Caco-2 (cell line): Measurements from ENCODE around the gene C11orf54. TPM values are rescaled to one million over a fixed set of nuclear protein-coding genes. Genes with fewer than 3 reads are reported as not detected.

Experiments used
- BruUV-seq: library from RNA; stranded (reverse); fragments of 400-500 nt; replicated peaks from 2 replicates; lab custom pipeline; 2021; lab: Mats Ljungman, UMichigan
- CTCF ChIA-PET: fragments of 300-600 bp; sonication (Branson Sonifier 250); formaldehyde crosslinking; loops from one replicate; lab custom pipeline; 2022; ENCODE audit warnings: antibody characterized with exemption; lab: Charles Lee
- POLR2A ChIA-PET: fragments of 300-600 bp; sonication (Branson Sonifier 250); formaldehyde crosslinking; loops from one replicate; lab custom pipeline; 2022; ENCODE audit warnings: antibody characterized with exemption; lab: Charles Lee
- DNase-seq, 2 experiments: peaks; one replicate each; pipeline versions ENCODE4 v3.0.0 to v3.0.0-alpha.2; 2020 to 2022
- H3K27me3 ChIP-seq: replicated peaks from 2 replicates; pipeline ENCODE4 v1.6.0; 2011; ENCODE audit warnings: low read length; ENCODE audit not compliant: control insufficient read depth, insufficient read depth
- H3K36me3 ChIP-seq: 2 replicates; pipeline ENCODE4 v1.5.1; 2011; ENCODE audit warnings: low read length; ENCODE audit not compliant: control insufficient read depth, insufficient read depth
- H3K4me1 ChIP-seq: fragments of 250-450 bp; sonication (Bioruptor Pico); 2 replicates; pipeline ENCODE4 v1.5.1; 2020; ENCODE audit warnings: mild to moderate bottlenecking
- H3K4me3 ChIP-seq: 2 replicates; pipeline ENCODE4 v1.5.1; 2011; ENCODE audit warnings: low read depth, mild to moderate bottlenecking, control low read depth, low read length
- H3K9me3 ChIP-seq: fragments of 250-450 bp; sonication (Bioruptor Pico); 2 replicates; pipeline ENCODE4 v1.5.1; 2020; ENCODE audit warnings: mild to moderate bottlenecking, moderate library complexity
- H3K27ac Mint-ChIP-seq: one replicate; pipeline ENCODE4 v1.8.0; 2022; ENCODE audit warnings: mixed read lengths; ENCODE audit not compliant: unreplicated experiment
- H3K27me3 Mint-ChIP-seq: one replicate; pipeline ENCODE4 v1.8.0; 2022; ENCODE audit warnings: mixed read lengths; ENCODE audit not compliant: insufficient read depth, unreplicated experiment
- H3K36me3 Mint-ChIP-seq: one replicate; pipeline ENCODE4 v1.8.0; 2022; ENCODE audit warnings: mild to moderate bottlenecking, mixed read lengths; ENCODE audit not compliant: insufficient read depth, unreplicated experiment
- H3K4me1 Mint-ChIP-seq: one replicate; pipeline ENCODE4 v1.8.0; 2022; ENCODE audit warnings: low read depth, mixed read lengths; ENCODE audit not compliant: unreplicated experiment
- H3K4me3 Mint-ChIP-seq: one replicate; pipeline ENCODE4 v1.8.0; 2022; ENCODE audit warnings: mild to moderate bottlenecking, moderate library complexity, mixed read lengths; ENCODE audit not compliant: unreplicated experiment
- H3K9me3 Mint-ChIP-seq: one replicate; pipeline ENCODE4 v1.8.0; 2022; ENCODE audit warnings: mixed read lengths; ENCODE audit not compliant: unreplicated experiment
- CTCF ChIP-seq, 2 experiments: fragments of 200-600 bp in 1 of 2; IDR thresholded peaks; 1 replicate in 1 of 2; 2 replicates in 1 of 2; pipeline versions ENCODE4 v1.5.1 to v1.8.0; 2011 to 2022; ENCODE audit warnings: antibody characterized with exemption in 1 of 2, control low read depth in 1 of 2, inconsistent platforms in 1 of 2, low read depth in 1 of 2, low read length in 1 of 2, mild to moderate bottlenecking in 1 of 2, moderate library complexity in 1 of 2; ENCODE audit not compliant: insufficient read depth in 1 of 2, severe bottlenecking in 1 of 2, unreplicated experiment in 1 of 2
- intact Hi-C: fragments of 100-400 bp; cut with micrococcal nuclease; formaldehyde crosslinking; loops from one replicate; pipeline ENCODE4 v1.10.0; 2022; ENCODE audit not compliant: unreplicated experiment
- total RNA-seq: library from RNA; stranded (reverse); gene quantifications from 2 replicates; pipeline ENCODE4 v1.2.3, GENCODE V29; 2022

C11orf54 gene
- total RNA-seq, 1 experiment from 2014 or later: 20.7 TPM

GRCh38 chr11:93784935-93785360, 43.5 kb downstream of the C11orf54 start:
- DNase-seq: no peak
- intact Hi-C loops: loop anchor here (1.0 to 5.0 kb wide), 5 partner anchors 15 to 123 kb away; partner anchors contain the start of genes C11orf54, CEP295, TAF1D and VSTM5
- no peaks in the 10 kb centered on the region for H3K27me3 ChIP-seq
- POLR2A ChIA-PET: no interaction called here
- peaks cover 3% of the 10 kb centered on the region; the same call in 1 of the 2 replicates for H3K36me3 ChIP-seq
- Mint-ChIP-seq H3K36me3 (peaks cover 63% of the 10 kb centered on the region), H3K4me3 (peak overlapping the region; percentile 81), H3K27ac (peak overlapping the region; percentile 62), H3K27me3 (no peaks in the 10 kb centered on the region), H3K9me3 (no peaks in the 10 kb centered on the region), H3K4me1 (peaks cover 17% of the 10 kb centered on the region)
- no peaks in the 10 kb centered on the region for H3K9me3 ChIP-seq
- no peaks in the 10 kb centered on the region; the same call in 1 of the 2 replicates for H3K4me1 ChIP-seq
- H3K4me3 ChIP-seq: peak overlapping the region; percentile 86
- CTCF ChIA-PET: no interaction called here
- TF ChIP-seq CTCF (IDR thresholded peaks at IDR 0.05; ENCODE audit: insufficient read depth in 1 of 2, low read depth in 1 of 2, low read length in 1 of 2, severe bottlenecking in 1 of 2, unreplicated experiment in 1 of 2): no peak
- TSS peak; percentile 43 for BruUV-seq

- no peaks in the 10 kb centered on the region for H3K27me3 Mint-ChIP-seq
- peaks cover 6% of the 10 kb centered on the region for H3K36me3 ChIP-seq
- no peaks in the 10 kb centered on the region for H3K9me3 ChIP-seq
- no TSS peak for BruUV-seq
- H3K4me3 ChIP-seq: no peak overlapping the region
- H3K27ac Mint-ChIP-seq: no peak overlapping the region
- DNase-seq: no peak
- H3K4me3 Mint-ChIP-seq: no peak overlapping the region
- no peaks in the 10 kb centered on the region for H3K9me3 Mint-ChIP-seq
- H3K4me1 ChIP-seq: no peaks in the 10 kb centered on the region; the same call in 1 of the 2 replicates
- intact Hi-C loops: no loop called here
- no peak for TF ChIP-seq CTCF (IDR thresholded peaks at IDR 0.05; ENCODE audit: insufficient read depth in 1 of 2, low read depth in 1 of 2, low read length in 1 of 2, severe bottlenecking in 1 of 2, unreplicated experiment in 1 of 2)
- H3K27me3 ChIP-seq: no peaks in the 10 kb centered on the region
- peaks cover 7% of the 10 kb centered on the region for H3K4me1 Mint-ChIP-seq
- CTCF ChIA-PET: no interaction called here
- POLR2A ChIA-PET: interaction anchor here (0.6 kb wide), 1 partner anchor 50 kb away, joined by 3 read pairs; the partner anchor contains the start of gene C11orf54
- peaks cover 100% of the 10 kb centered on the region for H3K36me3 Mint-ChIP-seq
Measured at GRCh38 chr11:93791493-93791892, 50.0 kb downstream of the C11orf54 start.

GRCh38 chr11:93796441-93797231, 55.2 kb downstream of the C11orf54 start:
- intact Hi-C loops: no loop called here
- BruUV-seq: no TSS peak
- no peaks in the 10 kb centered on the region for H3K27me3 ChIP-seq
- H3K27me3 Mint-ChIP-seq: no peaks in the 10 kb centered on the region
- no peaks in the 10 kb centered on the region for H3K9me3 Mint-ChIP-seq
- H3K9me3 ChIP-seq: no peaks in the 10 kb centered on the region
- H3K4me3 ChIP-seq: no peak overlapping the region
- DNase-seq: no peak
- ChIA-PET CTCF (interaction anchor here (0.8 kb wide), 1 partner anchor 13 kb away, joined by 3 read pairs; the partner anchor contains the start of gene MED17), POLR2A (interaction anchor here (0.7 to 1.0 kb wide), 2 partner anchors 8 to 55 kb away, joined by 3 to 4 read pairs; partner anchors contain the start of genes C11orf54 and TAF1D)
- H3K4me1 ChIP-seq: 0 out of 2 replicates have a peak, but pooled peaks cover 4% of the 10 kb centered on the region
- peaks cover 7% of the 10 kb centered on the region for H3K36me3 ChIP-seq
- TF ChIP-seq CTCF (IDR thresholded peaks at IDR 0.05; ENCODE audit: insufficient read depth in 1 of 2, low read depth in 1 of 2, low read length in 1 of 2, severe bottlenecking in 1 of 2, unreplicated experiment in 1 of 2): no peak
- H3K4me3 Mint-ChIP-seq: no peak overlapping the region
- peaks cover 98% of the 10 kb centered on the region for H3K36me3 Mint-ChIP-seq
- no peaks in the 10 kb centered on the region for H3K4me1 Mint-ChIP-seq
- no peak overlapping the region for H3K27ac Mint-ChIP-seq
